ENCODE measurements around the gene EXOC3.
A peak's percentile ranks its signal among the peaks of the same experiment; 100 is the strongest.

Gene EXOC3

GRCh38 chr5:460273-460625, 17.3 kb downstream of the EXOC3 start:
- no peak overlapping the region for H3K4me3 ChIP-seq (ENCODE audit: low read depth, low read length)
- no peak for TF ChIP-seq CTCF (IDR thresholded peaks at IDR 0.05; ENCODE audit: insufficient read depth, low read depth, low read length, missing control alignments)
- no peak for DNase-seq (ENCODE audit: low read depth)

GRCh38 chr5:462051-462481, 19.1 kb downstream of the EXOC3 start:
- no peak for DNase-seq (ENCODE audit: low read depth)
- no peak overlapping the region for H3K4me3 ChIP-seq (ENCODE audit: low read depth, low read length)
- no peak for TF ChIP-seq CTCF (IDR thresholded peaks at IDR 0.05; ENCODE audit: insufficient read depth, low read depth, low read length, missing control alignments)

GRCh38 chr5:463301-463700, 20.3 kb downstream of the EXOC3 start:
- TF ChIP-seq CTCF (IDR thresholded peaks at IDR 0.05; ENCODE audit: insufficient read depth, low read depth, low read length, missing control alignments), result no peak
- H3K4me3 ChIP-seq (ENCODE audit: low read depth, low read length), result no peak overlapping the region
- DNase-seq (ENCODE audit: low read depth), result no peak

GRCh38 chr5:463952-464351, 21.0 kb downstream of the EXOC3 start:
- TF ChIP-seq CTCF (IDR thresholded peaks at IDR 0.05; ENCODE audit: insufficient read depth, low read depth, low read length, missing control alignments), result no peak
- DNase-seq (ENCODE audit: low read depth), result peak; percentile 26
- no peak overlapping the region for H3K4me3 ChIP-seq (ENCODE audit: low read depth, low read length)

GRCh38 chr5:464446-464842, 21.5 kb downstream of the EXOC3 start:
- TF ChIP-seq CTCF (IDR thresholded peaks at IDR 0.05; ENCODE audit: insufficient read depth, low read depth, low read length, missing control alignments), result no peak
- H3K4me3 ChIP-seq (ENCODE audit: low read depth, low read length), result no peak overlapping the region
- DNase-seq (ENCODE audit: low read depth), result no peak

- no peak overlapping the region for H3K4me3 ChIP-seq (ENCODE audit: low read depth, low read length)
- no peak for DNase-seq (ENCODE audit: low read depth)
- no peak for TF ChIP-seq CTCF (IDR thresholded peaks at IDR 0.05; ENCODE audit: insufficient read depth, low read depth, low read length, missing control alignments)
Measured at GRCh38 chr5:464843-465590, 22.0 kb downstream of the EXOC3 start.
